NCI-H2196 (cell line): ENCODE results near the gene SV2B.

Experiments
- DNase-seq: peaks from one replicate; lab custom pipeline; 2025; ENCODE audit not compliant: unreplicated experiment; lab: John Stamatoyannopoulos, UW

The SV2B gene

GRCh38 chr15:91227117-91227516 is 127.1 kb downstream of the SV2B start:
- no peak for DNase-seq

GRCh38 chr15:91227766-91228165 is 127.7 kb downstream of the SV2B start:
- DNase-seq: no peak

DNA sequence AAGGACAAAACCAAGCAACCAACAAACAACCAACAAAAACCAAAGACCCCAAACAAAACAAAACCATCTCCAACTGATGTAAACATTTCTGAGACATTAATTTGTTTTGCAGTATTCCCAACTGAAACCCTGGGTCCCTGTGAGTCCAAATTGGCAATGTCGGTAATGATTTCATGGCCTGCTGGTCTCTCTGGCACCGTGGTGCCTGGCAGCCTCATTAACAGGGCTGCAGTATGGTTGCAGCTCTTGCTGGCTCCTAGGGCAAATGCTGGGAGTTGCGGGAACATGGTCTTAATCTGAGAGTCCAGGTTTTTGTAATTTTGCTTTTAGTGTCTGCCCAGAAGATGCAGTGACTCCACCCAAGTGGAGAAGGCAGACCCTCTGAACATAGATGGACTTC is 128.3 kb downstream of the SV2B start:
- no peak for DNase-seq

- DNase-seq: no peak
Observed at GRCh38 chr15:91228890-91229289, 128.8 kb downstream of the SV2B start.

GRCh38 chr15:91231703-91232102 is 131.6 kb downstream of the SV2B start:
- no peak for DNase-seq

DNA sequence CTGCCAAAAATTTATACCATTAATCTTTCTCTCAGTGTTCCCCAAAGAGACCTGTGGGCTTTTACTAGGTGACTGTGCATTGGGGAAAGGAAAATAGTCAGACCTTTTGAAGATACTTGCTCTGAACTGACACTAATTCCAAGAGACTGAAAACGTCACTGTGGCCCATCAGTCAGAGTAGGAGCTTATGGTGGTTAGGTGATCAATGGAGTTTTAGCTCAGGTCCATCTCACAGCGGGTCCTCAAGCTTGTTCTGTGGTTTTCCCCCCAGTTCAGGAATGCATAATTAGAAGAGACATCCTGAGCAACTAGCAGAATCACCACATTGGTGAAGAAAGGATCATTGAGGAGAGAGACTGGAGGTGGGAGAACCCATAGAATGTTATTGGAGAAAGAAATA is 134.7 kb downstream of the SV2B start:
- no peak for DNase-seq

GRCh38 chr15:91235376-91235775 is 135.3 kb downstream of the SV2B start:
- no peak for DNase-seq

DNA sequence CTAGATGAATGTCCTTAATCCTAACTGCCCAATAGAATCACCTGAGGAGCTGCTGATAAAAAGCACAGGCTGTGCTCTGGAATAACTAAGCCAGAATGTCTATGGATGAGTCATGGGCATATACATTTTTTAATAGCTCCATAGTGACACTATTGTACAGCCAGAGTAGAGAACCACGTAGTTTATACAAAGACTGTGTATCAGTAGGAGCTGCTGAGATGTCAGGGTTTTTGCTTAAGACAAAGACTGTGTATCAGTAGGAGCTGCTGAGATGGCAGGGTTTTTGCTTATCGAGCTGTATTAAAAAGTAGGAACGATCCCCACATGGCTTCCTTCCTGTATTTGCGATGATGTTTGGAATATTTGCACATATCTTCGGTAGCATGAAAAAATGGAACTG is 137.4 kb downstream of the SV2B start:
- no peak for DNase-seq

DNA sequence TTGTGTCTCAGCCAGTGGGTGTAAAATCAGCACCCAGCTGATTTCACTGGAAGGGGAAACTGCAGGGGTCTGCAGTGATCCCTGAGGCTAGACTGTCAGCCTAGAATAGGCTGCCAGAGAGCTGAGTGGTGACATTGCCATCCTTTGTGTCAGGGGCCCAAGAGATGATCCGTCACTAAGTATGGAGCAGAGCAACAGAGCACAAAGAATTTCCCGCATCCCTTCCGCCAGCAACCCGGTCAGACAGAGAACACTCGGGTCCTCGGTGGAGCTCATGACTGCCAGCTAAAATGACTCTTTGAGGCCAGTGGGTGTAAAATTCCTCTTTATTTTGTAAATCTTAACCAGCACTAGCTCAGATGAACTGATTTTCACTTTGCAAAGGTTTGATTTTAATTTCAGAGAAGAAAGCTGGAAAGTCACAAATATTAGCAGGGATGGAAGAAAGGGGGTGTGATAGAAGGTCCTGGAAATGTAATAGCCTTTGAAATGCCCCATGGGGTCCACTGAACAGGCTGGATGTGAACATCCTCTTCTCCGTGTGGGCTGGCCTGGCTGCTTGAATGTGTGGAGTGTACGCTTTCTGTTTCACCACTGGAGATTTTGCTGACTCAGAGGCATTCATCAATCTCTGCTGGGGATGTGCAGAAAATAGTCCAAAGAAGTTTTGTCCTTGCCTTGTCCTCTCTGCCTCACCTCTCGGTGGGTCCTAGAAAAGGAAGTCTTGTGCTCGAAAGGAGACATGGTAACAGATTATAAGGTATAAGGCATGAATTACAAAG is 138.8 kb downstream of the SV2B start:
- no peak for DNase-seq

- no peak for DNase-seq
Observed at GRCh38 chr15:91243826-91244225, 143.8 kb downstream of the SV2B start.

DNA sequence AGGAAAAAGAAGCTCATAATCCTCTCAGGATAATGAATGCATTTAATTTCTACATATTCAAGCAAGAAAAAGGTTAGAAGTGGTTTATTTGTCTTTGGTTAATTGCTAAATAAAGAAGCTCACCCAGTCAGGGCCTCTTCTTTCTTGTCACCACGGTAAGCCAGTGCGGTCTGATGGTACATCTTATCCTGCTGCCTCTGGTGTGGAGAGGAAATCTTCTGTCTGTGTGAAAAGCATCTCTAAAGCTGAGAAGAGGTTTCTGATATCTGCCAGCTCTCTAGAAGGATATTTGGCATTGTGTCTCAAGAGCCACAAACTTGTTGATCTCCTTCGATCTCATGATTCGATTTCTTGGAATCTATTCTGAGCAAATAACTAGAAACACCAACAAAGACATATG is 144.9 kb downstream of the SV2B start:
- DNase-seq: no peak

DNA sequence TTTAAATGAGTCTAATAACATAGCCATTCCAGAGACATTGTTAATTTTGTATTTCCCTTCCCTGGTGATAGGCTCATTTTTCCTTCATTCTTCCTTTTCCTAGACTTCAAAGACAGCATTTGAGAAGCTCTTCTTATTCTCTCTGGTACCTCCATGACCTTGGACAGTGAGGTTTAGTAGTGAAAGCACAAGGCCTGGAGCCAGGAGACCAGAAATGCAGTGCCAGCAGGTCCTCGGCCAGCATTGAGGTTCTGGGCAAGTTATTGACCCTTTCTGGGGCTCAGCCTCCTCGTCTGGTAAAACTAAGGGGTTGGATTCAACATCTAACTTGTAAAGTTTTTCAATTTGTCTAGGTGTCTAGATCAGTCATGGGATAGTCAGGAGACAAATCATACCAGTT is 146.9 kb downstream of the SV2B start:
- DNase-seq: no peak

GRCh38 chr15:91249591-91249990 is 149.5 kb downstream of the SV2B start:
- DNase-seq: no peak

DNA sequence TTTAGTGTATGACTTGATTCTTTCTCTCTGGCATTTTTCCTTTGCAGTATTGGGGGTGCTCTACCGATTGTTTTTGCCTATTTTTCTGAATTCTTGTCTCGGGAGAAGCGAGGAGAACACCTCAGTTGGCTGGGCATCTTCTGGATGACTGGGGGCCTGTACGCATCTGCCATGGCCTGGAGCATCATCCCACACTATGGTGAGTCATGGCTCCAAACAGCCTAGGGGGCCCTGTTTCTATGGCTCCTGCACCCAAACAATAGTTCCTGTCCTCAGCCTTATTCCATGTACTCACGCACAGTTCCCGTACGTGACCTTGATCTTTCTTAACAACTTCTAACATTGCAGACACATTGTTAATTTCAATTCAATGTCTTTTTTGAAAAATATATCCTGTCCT is 152.3 kb downstream of the SV2B start:
- no peak for DNase-seq

DNA sequence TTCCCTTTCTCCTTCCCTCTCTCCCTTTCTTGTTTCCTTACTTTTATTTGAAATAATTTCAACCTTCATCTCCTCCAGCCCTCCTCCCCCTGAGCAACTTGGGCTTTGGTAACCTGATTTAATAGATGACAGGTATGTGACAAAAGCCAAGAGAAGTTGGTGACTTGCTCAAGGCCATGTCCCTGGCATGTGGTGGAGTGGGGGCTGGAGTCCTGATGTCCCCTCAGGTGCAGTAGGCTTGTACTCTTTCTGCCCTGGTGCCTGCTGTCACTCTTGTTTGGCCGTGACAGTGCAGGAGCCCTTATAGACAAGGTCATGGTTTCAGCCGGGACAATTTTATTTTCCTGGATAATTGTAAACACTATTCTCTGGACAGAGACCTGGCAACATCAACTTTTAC is 152.7 kb downstream of the SV2B start:
- no peak for DNase-seq

DNA sequence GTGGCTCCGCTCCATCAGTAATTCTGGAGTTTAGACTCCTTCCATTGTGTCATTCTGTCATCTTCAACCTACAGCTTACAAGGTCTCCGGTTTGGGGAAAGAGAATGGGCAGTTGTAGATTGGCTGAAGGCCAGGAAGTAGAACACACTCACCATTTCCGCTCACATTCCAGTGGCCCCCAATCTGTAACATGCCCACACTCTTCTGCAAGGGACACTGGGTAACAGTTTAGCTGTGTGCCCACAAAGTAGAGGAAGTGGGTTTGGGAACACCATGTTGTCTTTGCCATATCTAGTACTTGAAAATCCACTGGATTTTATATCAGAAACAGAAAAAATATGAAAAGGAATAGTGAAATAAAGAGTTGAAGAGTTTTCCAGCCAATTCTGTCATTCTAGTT is 153.5 kb downstream of the SV2B start:
- DNase-seq: no peak

GRCh38 chr15:91254766-91255165 is 154.7 kb downstream of the SV2B start:
- no peak for DNase-seq

DNA sequence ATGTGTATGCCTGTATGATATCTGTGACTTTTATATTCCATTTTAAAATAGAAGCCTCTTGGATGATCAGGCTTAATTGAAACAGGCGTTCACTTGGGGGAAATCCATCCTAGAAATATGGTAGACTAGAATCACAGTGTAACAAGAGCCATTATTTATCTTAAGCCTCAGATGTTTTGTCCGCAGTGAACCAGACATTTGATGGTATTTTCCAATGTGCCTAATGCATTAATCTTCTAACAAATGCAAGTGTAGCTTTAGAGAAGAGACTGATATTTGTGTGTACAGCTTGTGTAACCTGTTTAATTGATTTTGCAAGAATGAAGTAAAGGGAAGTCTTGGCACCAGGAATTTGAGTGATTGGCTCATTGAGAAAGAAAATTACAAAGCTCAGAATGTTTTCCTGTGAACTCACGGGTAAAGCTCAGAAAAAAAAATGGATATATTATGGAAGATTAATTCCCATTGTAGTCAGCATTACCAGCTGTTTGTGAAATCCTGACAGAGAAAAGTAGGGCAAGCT is 155.7 kb downstream of the SV2B start:
- DNase-seq: no peak

DNA sequence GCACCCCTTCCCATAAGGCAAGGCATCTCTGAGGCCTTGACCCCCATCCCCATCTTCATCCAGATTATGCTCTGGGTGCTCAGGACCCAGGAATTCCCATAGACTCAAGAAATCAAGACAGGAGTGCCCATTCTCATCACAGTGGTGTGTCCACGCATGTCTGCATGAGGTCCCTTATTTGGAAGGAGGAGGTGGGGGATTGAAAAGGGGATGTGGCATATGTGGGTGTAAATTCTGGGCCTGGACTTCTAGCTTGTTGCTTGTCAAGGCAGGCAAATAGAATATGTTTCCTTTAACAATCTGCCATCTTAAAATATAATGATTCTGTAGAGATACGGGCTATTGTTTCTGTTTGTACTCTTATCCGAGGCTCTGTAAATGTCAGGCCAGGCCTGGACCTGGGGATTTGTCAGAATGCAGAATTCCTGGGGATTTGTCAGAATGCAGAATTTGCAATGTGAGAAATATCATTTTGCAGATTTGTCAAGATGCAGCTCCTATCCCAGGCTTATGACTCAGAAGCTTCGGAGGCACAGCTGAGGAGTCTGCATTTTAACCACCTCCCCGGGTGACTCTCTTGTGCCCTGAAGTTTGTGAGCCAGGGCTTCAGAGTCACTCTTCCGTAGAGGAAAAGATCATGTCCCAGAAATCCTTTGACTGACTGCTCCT is 157.8 kb downstream of the SV2B start:
- no peak for DNase-seq

GRCh38 chr15:91258415-91258759 is 158.3 kb downstream of the SV2B start:
- no peak for DNase-seq

DNA sequence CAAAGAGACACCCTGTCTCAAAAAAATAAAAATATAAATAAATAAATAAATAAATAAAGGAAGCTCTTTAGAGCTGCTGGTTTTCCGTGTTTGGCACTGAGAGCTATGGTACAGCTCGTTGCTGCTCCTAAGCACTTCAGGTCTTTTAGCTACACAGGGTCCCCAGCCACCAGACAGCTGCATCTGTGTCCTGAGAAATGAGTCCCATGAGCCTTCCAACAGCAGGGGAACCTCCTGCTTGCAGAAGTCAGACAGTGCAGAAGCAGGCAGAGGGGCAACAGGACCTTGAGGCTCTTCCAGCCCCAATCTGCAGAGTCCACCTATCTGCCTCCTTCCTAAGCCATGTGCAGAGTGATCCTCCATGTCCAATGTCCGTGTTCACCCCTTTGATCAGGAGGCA is 159.0 kb downstream of the SV2B start:
- no peak for DNase-seq

- DNase-seq: no peak
Observed at GRCh38 chr15:91261345-91261744, 161.3 kb downstream of the SV2B start.
